HG02938 (cell line): ENCODE results near the gene BRMS1L.
"Not testable (repeated sequence)": the region's sequence is repeated elsewhere in the genome, so short reads cannot be mapped to it uniquely, and the experiment has no call there.

ENCODE experiments used
- ATAC-seq: cut with Tn5 transposase; IDR thresholded peaks from one replicate; pipeline ENCODE4 v1.9.1; 2021; ENCODE audit warnings: mild to moderate bottlenecking, moderate library complexity; ENCODE audit not compliant: unreplicated experiment

The BRMS1L gene, protein sequence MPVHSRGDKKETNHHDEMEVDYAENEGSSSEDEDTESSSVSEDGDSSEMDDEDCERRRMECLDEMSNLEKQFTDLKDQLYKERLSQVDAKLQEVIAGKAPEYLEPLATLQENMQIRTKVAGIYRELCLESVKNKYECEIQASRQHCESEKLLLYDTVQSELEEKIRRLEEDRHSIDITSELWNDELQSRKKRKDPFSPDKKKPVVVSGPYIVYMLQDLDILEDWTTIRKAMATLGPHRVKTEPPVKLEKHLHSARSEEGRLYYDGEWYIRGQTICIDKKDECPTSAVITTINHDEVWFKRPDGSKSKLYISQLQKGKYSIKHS

DNA sequence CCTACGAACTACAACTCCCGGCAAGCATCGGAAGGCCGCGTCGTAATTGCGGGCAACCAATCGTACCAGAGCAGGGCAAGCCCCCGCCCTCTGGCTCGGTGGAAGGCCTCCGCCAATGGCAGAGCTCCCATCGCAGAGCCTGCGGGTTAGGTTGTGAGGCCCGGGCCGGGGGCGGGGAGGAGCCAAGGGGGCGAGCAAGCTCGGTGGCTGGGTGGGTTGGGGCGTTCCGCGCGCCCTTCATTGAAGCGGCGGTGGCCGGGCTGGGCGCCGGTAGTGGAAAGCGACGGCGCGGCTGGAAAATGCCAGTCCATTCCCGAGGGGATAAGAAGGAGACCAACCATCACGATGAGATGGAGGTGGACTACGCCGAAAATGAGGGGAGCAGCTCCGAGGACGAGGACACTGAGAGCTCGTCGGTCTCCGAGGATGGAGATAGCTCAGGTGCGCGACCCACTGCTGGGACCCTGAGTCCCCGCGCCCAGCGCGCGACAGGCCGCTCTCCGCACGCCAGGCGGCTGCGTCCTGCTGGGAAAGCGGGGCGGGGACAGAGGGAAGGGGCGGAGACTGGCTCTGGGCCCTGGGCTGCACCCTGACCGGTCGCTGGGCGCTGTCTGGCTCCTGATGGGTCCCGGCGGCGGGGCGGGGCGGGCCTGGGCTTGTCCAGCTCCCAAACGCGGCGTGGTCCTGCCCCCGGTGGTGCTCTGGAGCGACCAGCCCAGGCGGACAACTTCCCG lies at the start of gene BRMS1L:
Gene BRMS1L (plus strand): TSS at position 121 of the 734 bp plus-strand sequence. CDS start 179 bp downstream, at position 300.
- ATAC-seq, result peak; percentile 96

DNA sequence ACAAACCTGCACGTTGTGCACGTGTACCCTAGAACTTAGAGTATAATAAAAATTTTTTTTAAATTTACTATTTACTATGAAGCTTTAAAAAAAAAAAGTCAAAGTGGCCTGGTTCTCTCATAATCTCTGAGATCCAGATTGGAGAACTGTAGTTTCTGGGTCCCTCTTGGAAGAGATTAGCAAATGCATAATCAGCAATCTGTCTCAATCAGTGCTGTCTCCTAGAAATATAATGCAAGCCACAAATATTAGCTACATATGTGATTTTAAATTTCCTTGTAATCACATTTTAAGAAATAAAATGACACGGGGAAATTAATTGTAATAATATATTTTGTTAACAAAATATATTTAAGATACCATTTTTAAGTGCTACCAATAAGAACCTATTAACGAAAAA lies 49.3 kb upstream of the BRMS1L start:
- no peak for ATAC-seq

DNA sequence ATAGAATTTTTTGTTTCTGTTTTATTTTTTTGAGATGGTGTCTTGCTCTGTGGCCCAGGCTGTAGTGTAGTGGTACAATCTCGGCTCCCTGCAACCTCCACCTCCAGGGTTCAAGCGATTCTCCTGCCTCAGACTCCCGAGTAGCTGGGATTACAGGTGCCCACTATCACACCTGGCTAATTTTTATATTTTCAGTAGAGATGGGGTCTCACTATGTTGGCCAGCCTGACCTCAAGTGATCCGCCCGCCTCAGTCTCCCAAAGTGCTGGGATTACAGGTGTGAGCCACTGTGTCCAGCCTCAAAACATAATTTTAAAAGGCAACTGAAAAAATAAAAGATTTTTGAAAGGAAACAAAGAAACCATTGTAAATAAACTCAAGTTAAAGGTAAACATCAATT lies 48.6 kb upstream of the BRMS1L start:
- ATAC-seq, result not testable (repeated sequence)

DNA sequence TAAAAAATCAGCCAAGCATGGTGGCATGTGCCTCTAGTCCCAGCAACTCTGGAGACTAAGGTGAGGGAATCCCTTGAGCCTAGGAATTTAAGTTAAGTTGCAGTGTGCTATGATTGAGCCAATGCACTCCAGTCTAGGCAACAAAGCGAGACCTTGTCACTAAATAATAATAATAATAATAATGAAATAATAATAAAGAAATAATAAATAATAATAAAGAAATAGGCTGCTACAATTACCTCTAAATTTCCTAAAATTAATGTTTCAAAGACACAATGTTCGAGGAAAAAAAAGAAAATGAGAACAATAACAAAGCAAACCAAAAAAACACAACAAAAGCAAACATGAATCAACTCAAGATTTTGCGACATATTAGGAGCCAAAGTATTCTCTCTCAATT lies 46.8 kb upstream of the BRMS1L start:
- ATAC-seq, result no peak

DNA sequence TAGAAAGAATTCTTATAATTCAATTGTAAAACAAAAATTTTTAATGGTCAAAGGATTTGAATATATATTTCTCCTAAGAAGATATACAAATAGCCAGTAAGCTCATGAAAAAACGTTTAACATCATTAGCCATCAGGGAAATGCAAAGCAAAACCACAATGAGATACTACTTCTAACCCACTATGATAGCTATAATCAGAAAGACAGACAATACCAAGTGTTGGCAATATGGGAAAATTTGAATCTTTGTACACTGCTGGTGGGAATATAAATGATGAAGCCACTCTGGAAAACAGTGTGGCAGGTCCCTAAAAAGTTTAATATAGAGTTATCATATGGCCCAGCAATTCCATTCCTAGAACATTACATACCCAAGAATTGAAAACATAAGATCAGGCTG lies 42.4 kb upstream of the BRMS1L start:
- ATAC-seq, result no peak

DNA sequence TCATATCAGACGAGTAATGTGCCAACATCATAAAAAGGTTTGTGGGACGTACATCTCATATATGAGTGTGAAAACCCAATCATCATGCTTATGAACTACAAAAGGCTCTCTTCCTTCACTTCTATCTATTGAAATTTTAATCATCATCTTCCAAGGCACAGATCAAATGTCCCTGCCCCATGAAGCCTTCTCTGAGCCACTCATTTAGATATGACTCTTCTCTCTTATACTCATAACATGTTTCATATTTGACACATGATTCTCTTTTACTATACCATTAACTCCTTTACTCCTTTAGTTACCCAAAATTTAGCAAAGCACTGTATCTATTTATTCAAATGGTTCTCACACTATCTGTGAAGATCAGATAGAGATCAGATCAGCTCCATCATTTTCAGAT lies 39.3 kb upstream of the BRMS1L start:
- ATAC-seq, result no peak

DNA sequence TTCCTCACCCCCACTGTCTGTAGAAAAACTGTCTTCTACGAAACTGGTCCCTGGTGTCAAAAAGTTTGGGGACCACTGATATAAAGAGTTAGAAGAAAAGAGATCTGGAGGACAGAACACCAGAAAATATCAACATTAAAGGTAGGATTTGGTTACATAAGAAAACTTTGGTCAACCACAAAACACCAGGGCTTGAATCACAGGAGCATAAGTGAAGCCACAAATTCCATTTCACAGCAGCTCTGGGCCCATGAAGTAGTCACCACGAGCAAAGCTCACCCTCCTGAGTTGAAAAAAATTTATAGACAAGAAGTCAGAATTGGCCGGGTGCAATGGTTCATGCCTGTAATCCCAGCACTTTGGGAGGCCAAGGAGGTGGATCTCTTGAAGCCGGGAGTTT lies 36.5 kb upstream of the BRMS1L start:
- no peak for ATAC-seq

DNA sequence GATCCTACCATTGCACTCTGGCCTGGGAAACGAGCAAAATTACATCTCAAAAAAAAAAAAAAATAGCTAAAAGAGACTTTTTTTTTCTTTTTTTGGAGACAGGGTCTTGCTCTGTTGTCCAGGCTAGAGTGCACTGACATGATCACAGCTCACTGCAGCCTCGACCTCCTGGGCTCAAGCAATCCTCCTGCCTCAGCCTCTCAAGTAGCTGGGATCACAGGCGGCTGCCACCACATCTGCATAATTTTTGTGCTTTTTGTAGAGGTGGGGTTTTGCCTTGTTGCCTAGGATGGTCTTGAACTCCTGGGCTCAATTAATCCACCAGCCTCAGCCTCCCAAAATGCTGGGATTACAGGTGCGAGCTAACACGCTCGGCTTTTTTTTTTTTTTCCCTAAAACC lies 28.3 kb upstream of the BRMS1L start:
- no peak for ATAC-seq

DNA sequence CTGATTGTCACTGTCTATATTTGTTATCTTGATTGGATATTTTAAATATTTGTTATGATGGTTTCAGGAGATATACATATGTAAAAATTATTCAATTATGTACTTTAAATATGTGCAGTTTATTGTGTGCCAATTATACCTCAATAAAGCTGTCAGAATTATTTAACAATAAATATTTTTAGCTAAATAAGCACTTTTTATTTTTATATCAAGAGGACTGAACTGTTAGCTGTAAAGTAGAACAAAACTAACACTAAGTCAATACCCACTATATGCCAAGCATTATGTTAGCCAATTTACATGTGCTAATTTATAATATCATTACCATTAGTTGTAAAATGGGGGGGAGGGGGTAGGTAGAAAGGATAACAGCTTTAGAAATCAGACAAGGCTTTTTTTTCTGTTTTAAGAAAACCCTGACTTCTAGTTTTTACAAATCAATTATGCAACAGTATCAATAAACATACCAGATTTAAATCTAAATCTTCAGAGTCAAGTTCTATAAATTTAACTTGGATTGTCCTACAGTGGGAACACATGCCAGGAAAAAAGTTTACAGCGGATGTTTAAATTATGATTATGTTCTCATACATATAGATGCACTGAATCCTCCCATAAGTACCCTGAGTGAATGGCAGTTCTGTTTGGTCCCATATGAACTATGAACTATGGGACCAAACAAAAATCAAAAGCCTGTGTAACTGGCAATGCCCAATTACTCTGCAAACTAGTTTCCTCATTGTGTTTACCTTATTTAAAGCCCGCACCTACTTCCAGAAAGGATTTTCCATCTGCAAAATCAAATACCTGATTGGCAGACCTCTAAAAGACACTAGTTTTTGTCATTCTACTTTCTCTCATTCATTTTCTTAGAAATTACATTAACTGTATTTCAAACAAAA lies 19.9 kb upstream of the BRMS1L start:
- no peak for ATAC-seq

DNA sequence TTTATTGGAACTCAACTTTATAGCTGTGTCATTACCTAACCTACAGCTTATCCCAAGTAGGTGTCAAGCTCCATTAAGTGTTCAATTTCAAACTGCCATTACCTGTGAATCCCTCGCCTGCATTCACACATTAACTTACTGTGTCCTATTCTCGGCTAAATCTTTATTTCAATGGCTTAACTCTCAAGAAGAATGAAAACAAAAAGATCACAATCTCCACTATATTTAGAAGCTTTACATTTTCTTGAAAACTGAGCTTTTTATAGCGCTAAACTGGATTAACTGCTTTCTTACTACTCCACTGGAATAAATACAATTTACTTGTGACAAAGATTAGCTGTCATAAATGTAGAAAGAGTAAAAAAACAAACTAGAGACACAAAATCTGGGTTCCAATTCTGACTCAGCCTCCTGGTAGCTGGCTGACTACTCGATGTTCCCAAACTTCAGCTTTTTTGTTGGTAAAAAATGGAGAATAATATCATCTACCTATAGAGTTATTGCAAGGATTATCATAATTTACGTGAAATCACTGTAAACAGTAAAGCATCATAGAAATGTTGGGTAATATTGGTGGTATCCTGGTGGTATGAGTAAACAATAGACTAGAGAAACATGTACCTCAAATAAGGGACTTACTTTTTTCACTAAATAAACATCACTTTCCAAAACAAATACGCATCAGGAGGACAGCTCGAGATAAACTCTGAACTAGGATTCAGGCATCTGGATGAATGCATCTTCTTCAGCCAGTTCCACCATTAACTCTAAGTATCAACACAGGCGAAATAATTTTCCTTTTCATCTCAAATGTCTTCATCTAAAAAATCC lies 18.8 kb upstream of the BRMS1L start:
- ATAC-seq, result no peak

DNA sequence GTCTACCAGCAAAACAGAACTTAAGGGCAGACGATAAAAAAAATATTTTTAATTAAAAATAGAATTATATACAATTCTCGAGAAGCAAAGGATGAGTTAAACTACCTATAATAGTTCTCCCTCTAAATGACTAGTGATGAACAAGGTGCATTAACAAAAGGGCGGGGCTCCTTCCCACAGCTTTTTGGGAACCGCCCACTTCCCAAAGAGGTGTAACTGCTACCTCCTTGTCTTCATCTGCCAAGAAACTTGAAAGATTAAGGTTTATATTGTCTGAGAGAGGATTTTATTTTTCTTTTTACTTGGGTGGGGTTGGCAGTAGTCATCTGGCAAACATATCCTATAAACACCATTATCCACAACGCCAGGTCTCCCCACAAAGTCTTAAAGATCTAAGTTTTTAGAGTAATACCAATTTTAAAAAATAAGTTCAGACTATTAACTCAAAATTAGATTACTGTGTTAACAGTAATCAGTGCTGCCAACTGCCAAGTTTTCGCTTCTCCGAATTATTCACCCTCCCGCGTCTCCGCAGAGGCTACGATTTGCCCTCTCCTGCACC lies 18.0 kb upstream of the BRMS1L start:
- no peak for ATAC-seq

DNA sequence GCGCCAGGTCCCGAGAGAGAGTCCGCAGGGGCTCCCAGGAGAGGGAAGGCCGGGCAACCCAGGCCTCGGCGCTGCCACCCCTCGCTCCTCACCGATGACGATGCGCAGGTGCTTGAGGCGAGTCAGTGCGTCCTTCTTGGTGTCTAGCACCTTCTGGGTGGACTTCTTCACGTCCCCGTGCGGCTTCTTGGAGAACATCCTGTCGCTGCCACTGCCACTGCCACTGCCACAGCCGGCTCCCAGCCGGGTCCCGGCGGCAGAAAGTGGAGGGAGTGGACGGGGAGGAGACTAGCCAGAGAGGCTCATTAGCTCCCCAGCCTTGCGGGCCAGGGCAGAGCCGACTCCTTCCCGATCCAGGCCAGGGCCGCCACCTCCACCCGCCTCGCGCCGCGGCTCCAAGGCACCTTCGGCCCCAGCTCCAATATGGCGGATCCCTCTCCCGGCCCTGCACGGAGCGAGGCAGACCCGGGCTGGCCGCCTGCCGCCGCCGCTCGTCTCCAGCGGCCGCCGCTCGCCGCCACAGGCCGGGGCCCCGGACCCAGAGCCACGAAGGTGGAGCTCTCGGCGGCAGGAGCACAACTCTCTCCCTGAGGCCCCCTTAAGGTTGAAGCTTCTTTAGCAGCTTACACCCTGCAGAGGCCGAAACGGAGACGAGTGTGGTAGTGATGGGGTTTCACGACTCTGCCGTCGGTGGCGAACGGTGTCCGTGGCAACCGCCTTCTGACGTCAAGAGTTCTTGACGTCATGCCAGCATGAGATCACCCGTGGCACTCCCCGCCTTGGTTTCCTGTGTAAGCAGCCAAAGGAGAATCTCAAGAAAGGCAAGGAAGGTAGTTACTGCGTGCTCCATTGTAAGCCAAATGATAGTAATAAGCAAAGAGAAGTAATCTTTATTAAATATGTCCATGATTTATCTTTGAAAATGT lies 17.2 kb upstream of the BRMS1L start, which contains the start of gene RALGAPA1:
Gene RALGAPA1 (minus strand): TSS at position 658 of the 926 bp plus-strand sequence. CDS start 460 bp downstream, at position 198.
- peak; percentile 96 for ATAC-seq

DNA sequence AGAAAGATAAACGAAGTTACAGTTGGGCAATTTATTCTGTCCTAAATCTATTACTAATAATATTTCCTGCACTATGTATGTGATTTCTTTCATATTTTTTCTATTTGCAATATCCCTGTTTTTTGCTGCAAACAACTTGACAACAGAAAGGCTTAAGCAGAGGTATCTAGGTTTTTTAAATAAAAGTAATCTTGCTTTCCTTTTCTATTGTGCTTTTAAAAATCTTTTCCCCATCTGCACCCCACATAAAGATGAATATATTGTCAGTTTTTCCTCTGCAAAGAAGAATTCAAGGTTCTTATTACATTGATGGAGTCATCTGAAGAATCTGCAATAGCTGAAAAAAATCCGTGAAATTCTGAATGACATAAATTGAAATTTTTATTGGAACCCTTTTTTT lies 16.5 kb upstream of the BRMS1L start:
- ATAC-seq, result no peak

DNA sequence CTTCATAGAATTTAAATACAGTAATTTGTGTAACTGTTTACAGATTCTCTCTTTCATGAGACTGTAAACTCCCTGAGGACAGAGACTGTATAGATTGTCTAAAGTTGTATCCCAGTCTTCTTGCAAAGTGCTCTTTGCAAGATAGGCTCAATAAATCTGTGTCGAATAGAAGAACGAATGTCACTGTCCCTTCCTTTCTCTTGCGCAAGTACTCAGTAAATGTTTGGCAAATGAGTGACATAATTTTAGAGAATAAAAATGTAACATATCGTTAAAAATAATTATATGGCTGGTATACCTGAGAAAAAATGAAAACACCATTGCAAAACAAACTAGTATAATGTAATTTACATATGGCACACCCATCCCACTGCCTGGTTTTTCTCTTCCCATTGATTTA lies 15.2 kb upstream of the BRMS1L start:
- ATAC-seq, result no peak

DNA sequence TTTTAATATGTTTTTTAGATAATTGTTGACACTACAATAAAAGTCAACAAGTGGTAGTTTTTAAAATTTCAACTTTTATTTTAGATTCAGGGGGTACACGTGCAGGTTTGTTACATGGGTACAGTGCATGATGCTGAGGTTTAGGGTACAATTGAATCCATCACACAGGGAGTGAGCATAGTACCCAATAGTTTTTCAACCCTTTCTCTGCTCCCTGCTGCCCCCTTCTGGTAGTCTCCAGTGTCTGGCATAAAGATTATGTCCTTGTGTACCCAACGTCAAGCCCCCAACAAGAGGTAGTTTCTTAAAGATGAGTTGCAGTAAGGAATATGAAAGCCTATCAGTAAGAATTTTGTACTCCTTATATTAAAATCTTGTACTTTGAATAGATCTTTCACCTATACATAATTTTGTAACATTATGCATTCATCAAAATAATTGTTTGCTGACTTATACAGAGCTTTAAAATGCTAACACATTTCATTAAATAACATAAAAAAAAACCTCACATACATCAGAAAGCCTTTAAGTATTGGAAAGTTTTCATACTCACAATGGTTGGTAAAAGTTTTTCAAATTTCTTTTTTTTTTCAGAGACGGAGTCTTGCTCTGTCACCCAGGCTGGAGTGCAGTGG lies 11.7 kb upstream of the BRMS1L start:
- ATAC-seq, result peak; percentile 72

DNA sequence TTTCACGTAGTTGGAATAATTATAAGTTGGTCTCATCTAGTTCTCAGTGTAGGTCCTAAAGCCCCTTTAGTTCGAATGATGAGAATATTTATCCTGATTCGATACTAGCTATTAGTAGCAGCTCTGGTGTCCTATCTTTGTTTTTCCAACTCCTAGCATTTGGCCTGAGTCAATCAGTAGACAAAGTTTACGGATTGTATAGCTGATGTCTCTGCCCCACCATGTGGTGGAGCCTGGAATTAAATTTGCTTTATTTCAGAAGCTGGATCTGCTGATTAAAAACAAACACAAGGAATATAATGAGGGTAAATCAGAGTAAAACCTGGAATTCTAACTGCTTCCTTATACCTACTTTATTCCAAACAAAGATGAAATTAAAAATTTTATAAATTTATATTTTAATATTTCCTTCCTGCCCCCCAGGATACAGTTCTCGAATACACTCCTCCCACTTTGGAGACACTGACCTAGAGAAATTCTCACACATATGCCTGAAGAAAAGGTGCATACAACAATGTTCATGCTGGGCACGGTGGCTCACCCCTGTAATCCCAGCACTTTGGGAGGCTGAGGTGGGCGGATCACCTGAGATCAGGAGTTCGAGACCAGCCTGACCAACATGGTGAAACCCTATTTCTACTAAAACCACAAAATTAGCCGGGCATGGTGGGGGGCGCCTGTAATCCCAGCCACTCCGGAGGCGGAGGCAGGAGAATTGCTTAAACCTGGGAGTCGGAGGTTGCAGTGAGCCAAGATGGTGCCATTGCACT lies 7.6 kb upstream of the BRMS1L start:
- no peak for ATAC-seq

DNA sequence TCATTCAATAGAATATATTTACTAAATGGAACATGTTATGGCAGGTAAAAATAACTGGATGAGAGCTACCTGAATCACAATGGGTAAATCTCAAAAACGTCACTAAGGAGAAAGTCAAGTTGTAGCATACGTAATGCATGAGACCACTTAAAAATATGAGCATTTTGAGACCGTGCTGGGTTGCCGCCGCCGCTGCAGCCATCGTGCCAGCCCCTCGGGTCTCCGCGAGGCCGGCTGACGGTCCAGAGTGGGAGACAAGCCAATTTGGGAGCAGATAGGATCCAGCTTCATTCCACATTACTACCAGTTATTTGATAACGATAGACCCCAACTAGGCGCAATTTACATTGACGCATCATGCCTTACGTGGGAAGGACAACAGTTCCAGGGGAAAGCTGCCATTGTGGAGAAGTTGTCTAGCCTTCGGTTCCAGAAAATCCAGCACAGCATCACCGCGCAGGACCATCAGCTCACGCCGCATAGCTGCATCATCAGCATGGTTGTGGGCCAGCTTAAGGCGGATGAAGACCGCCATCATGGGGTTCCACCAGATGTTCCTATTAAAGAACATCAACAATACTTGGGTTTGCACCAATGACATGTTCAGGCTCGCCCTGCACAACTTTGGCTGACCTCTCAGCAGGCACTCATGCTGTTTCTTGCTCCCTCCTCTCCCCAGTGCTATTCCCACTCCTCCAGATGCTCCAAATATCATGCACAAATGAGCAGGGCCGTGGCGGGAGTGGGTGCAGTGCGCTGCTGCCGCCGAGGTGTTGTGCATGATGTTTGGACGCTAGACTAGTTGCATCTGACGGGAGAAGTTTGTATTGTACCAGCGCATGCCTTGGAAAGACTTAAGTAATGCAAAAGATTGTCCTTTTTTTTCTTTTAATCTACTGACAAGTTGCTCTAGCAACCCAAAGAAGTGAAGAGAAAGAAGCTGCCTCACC lies 6.3 kb upstream of the BRMS1L start:
- no peak for ATAC-seq
